HL-60 (cell line): Measurements from ENCODE around the gene STAT5B.

Source experiments
- CTCF ChIP-seq: IDR thresholded peaks from one replicate; pipeline ENCODE4 v1.5.1; 2011; ENCODE audit warnings: low read length, control low read depth, inconsistent platforms; ENCODE audit not compliant: insufficient read depth
- REST ChIP-seq: IDR thresholded peaks from 2 replicates; pipeline ENCODE4 v1.6.1; 2012; ENCODE audit warnings: low read depth; ENCODE audit not compliant: insufficient replicate concordance

GRCh38 chr17:42252597-42253550, 23.3 kb downstream of the STAT5B start:
- no peak for TF ChIP-seq CTCF
- TF ChIP-seq REST: no peak
